Muscle of back (tissue), 11 donors: ENCODE data around the gene TMIGD2. TPM values are rescaled to one million over a fixed set of nuclear protein-coding genes. Genes with fewer than 3 reads are reported as not detected.
A peak's percentile ranks its signal among the peaks of the same experiment; 100 is the strongest.
"Not testable (repeated sequence)": the region's sequence is repeated elsewhere in the genome, so short reads cannot be mapped to it uniquely, and the experiment has no call there.

Experiments used
- DNase-seq, 3 donors: peaks; one replicate each; pipeline versions ENCODE4 v3.0.0 to v3.0.0-alpha.2; 2013
- polyA plus RNA-seq, 10 donors: library from polyadenylated mRNA; unstranded; fragments of 120-200 nt; gene quantifications; one replicate each; pipeline ENCODE4 v1.2.1, GENCODE V29; 2013; ENCODE audit not compliant: insufficient read length in 10 of 10

TMIGD2 gene
- polyA plus RNA-seq, 10 donors, result 0.28 to 1.3 (median 0.44) TPM

DNA sequence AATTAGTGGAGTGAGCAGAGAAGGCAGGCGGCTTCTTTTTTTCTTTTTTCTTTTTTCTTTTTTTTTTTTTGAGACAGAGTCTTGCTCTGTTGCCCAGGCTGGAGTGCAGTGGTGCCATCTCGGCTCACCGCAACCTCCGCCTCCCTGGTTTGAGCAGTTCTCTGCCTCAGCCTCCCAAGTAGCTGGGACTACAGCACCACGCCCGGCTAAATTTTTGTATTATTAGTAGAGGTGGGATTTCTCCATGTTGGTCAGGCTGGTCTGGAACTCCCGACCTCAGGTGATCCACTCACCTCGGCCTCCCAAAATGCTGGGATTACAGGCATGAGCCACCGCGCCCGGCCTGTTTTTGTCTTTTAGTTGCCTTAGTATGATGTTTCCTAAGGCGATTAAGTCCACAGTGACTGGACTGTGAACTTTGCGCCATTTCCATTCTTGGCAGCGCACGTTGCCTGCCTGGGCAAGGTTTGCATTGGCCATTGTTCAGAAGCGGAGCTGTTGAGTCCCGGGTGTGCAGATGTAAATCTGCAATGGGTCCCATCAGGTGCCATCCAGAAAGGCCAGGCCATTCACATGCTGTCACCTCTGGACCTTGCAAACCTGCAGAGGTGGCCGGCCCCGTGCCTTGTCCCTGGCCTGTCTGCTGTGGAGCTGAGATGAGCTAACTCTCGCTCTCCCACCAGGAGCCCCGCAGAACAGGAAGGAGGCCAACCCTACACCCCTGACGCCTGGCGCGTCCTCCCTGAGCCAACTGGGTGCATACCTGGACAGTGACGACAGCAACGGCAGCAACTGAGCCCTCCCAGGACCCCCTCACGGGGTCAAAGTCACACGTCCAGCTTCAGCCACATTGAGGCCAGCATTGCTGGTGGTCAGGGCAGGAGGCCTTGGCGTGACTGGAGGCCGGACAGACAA, 34.0 kb downstream of the TMIGD2 start:
- DNase-seq, result no peak

DNA sequence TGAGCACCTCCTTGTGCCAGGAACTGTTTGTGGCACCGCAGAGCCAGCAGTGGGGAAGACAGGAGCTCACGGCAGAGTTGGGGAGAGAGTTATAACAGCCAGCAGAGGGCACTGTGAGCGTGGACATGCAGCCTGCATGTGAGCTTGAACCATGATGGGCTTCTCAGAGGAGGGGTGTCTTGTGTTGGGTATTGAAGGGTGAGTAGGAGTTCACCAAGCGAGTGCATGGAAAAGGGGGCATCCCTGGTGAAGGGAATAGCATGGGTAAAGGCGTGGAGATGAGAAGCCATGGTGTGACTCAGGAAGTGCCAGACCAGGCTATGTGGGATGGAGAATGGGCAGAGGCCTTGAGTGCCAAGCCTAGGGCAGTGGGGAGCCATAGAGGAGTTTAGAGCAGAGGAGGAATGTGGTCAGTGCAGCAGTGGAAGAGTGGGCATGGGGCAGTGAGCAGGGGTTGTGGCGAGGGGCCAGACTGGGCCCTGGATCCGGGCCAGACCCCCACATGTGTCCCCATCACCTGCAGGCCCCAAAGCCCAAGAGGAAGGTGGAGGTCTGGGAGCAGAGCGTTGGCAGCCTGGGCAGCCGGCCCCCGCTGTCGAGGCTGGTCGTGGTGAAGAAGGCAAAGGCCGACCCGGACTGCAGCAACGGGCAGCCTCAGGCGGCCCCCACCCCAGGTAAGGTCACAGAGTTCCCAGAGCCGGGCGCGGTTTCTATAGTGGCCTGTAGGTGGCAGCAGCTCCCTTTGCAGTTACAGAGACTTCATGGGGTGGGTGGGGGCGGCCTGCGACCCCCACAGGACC, 34.9 kb downstream of the TMIGD2 start:
- peak in 2 of 3 donors; percentile 41 to 42 for DNase-seq

DNA sequence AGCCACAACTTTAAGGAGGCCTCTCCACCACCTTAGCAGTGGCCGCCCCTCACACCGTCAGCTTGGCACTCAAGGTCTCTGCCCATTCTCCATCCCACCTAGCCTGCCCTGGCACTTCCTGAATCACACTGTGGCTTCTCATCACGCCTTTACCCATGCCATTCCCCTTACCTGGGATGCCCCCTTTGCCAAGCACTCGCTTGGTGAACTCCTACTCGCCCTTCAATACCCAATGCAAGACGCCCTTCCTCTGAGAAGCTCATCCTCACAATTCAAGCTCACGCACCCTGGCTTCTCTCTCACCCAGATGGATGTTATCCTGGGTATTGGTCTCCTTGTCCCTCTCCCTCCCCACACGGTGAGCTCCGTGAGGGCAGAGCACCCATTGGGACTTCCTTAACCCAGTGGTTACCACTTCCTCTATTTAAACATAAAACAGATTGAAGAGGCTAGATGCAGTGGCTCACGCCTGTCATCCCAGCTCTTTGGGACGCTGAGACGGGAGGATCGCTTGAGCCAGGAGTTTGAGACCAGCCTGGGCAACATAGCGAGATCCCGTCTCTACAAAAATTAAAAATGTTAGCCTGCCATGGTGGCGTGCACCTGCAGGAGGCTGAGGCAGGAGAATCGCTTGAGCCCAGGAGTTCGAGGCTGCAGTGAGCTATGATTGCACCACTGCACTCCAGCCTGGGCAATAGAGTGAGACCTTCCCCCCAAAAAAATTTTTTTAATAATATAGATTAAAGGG, 35.8 kb downstream of the TMIGD2 start:
- DNase-seq, result no peak

DNA sequence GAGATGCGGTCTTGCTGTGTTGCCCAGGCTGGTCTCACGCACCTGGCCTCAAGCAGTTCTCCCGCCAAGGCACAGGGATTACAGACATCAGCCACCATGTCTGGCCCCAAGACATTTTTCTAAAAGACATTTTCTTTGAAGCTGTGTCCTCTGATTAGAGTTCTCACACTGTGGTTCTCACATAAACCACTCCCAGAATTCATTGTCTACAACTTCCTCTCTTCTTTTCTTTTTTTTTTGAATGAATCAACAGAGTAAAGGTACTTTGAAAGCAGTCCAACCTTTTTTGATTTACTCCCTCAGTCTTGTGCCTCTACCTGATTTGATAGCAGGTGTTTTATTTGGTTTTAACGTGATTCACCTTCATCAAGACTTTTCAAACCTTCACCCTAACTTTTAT, 37.4 kb downstream of the TMIGD2 start:
- DNase-seq, result no peak

DNA sequence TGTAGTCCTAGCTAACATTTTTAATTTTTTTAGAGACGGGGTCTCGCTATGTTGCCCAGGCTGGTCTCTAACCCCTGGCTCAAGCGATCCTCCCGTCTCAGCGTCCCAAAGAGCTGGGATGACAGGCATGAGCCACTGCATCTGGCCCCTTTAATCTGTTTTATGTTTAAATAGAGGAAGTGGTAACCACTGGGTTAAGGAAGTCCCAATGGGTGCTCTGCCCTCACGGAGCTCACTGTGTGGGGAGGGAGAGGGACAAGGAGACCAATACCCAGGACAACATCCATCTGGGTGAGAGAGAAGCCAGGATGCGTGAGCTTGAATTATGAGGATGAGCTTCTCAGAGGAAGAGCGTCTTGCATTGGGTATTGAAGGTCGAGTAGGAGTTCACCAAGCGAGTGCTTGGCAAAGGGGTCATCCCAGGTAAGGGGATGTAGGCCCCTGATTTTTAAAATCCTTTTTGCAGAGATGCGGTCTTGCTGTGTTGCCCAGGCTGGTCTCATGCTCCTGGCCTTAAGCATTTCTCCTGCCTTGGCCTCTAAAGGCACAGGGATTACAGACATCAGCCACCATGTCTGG, 41.5 kb downstream of the TMIGD2 start:
- DNase-seq, result no peak

DNA sequence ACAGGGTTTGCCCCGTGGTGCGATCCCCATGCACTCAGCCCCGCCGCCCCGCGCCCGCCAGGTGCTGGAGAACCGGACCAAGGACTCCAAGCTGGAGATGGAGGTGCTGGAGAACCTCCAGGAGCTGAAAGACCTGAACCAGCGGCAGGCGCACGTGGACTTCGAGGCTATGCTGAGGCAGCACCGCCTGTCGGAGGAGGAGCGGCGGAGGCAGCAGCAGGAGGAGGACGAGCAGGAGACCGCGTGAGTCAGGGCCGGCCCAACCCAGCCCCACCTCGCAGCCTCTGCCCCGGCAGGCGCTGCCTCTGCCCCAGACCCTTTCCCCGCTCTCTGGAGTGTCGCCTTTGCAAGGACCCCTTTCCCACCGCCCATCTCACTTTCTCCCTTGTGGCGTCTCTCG, 44.0 kb downstream of the TMIGD2 start:
- no peak for DNase-seq

DNA sequence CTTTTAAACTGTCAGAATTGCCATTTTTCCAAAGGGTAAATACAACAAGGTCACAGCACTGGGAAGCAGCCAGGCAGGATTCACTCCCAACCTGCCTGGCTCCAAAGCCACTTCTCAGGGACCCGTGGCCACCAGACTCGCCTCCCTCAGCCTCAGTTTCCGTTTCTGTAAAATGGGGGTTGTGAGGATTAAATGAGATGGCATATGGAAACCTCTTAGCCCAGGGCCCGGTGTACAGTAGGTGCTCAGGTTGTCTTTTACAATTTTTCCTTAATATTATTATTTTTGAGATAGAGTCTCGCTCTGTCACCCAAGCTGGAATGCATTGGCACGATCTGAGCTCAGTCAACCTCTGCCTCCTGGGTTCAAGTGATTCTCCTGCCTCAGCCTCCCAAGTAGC, 45.2 kb downstream of the TMIGD2 start:
- DNase-seq, result no peak

DNA sequence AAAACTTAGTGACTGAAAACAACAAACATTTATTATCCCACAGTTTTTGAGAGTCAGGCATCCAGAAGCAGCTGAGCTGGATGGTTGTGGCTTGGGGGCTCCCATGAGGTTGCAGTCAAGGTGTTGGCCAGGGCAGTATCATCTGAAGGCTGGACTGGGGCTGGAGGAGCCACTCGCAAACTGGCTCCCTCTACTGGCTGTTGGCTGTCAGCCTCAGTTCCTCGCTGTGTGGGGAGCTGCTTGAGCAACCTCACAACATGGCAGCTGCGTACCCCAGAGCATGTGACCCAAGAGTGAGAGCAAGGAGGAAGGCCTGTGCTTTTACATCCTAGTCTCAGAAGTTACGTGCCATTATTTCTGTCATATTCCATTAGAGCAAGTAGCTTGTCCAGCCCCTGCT, 45.6 kb downstream of the TMIGD2 start:
- DNase-seq, result no peak

DNA sequence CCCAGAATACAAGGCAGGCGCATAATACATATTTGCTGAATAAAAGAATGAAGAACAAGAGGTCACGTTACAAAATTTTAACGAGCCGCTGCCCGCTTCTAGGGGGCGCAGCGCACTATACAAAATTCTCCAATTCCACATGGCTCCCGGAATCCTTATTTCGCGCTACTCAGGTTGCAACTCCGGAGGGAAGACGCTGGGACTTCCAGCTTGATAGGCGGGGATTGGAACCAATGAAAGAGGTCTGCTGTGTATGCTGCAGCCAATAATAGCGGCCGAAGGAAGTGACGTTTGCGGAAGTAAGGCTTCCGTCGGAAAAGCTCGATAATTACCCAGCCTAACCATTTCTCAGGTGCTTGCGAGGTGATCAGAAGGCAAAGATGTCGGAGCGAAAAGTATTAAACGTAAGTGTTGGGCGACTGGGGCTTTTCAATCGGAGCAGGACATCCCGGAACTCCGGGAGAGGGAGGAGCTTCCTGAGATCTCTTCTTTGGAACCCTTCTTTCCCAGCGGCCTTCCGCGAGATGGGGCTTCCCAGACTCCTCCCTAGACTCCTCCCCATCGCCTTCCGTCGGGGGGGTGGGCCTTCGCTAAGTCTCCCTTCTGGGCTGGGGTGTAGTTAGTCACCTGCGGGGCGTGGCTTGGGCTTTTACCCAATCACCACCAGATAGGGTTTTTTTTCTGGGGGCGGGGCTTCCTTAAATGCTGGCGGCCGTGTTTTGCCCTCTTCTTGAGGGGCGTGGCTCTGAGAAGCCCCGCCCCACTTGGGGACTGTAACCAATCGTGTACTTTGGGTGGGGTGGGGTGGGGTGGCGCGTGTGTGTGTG, 55.2 kb downstream of the TMIGD2 start, which contains the start of gene YJU2:
YJU2 (plus strand) TSS at position 314 of the 827 bp plus-strand sequence; CDS start at position 381, 67 bp downstream.
- DNase-seq, result peak; percentile 99

DNA sequence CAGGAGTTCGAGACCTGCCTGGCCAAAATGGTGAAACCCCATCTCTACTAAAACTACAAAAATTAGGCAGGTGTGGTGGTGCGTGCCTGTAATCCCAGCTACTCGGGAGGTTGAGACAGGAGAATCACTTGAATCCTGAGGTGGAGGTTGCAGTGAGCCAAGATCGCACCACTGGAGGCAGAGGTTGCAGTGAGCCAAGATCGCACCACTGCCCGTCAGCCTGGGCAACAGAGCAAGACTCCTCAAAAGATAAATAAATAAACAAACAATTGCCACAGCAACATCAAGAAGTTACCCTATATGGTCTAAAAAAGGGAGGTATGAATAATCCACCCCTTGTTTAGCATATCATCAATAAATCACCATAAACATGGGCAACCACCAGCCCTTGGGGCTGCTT, 56.3 kb downstream of the TMIGD2 start:
- DNase-seq, result not testable (repeated sequence)

Other genes starting within 250 kb of the TMIGD2 start
- 1 to 10 TPM; 5.4 to 9.0 (median 8.0) TPM for gene ZBTB7A, start 235.5 kb downstream of the TMIGD2 start, polyA plus RNA-seq
- gene MAP2K2, start 178.3 kb downstream of the TMIGD2 start, polyA plus RNA-seq, result 100 to 1,000 TPM in 8 of 10 donors, 10 to 100 TPM in 2; 84.4 to 117 (median 107) TPM
- under 1 TPM in 1 of 10 donors, not detected in 9; 0.07 TPM for gene CREB3L3, start 148.8 kb downstream of the TMIGD2 start, polyA plus RNA-seq
- gene SIRT6, start 119.8 kb downstream of the TMIGD2 start, polyA plus RNA-seq, result 10 to 100 TPM in 7 of 10 donors, 1 to 10 TPM in 3; 7.6 to 16.1 (median 11.0) TPM
- 1 to 10 TPM in 5 of 10 donors, under 1 TPM in 5; 0.41 to 1.9 (median 1.1) TPM for gene ANKRD24, start 119.7 kb downstream of the TMIGD2 start, polyA plus RNA-seq
- gene EBI3, start 72.9 kb downstream of the TMIGD2 start, polyA plus RNA-seq, result under 1 TPM; 0.40 to 0.98 (median 0.70) TPM
- gene YJU2, start 55.3 kb downstream of the TMIGD2 start, polyA plus RNA-seq, result 10 to 100 TPM; 10.7 to 15.5 (median 12.0) TPM
- 100 to 1,000 TPM in 1 of 10 donors, 10 to 100 TPM in 9; 54.4 to 115 (median 82.2) TPM for gene SHD, start 23.1 kb downstream of the TMIGD2 start, polyA plus RNA-seq
- 1 to 10 TPM; 1.1 to 4.5 (median 2.0) TPM for gene FSD1, start 2.2 kb upstream of the TMIGD2 start, polyA plus RNA-seq
- gene STAP2, start 36.4 kb upstream of the TMIGD2 start, polyA plus RNA-seq, result 10 to 100 TPM in 1 of 10 donors, 1 to 10 TPM in 9; 4.4 to 13.8 (median 4.8) TPM
- 10 to 100 TPM; 10.9 to 15.9 (median 14.6) TPM for gene MPND, start 41.2 kb upstream of the TMIGD2 start, polyA plus RNA-seq
- 10 to 100 TPM; 45.0 to 80.2 (median 56.5) TPM for gene SH3GL1, start 98.2 kb upstream of the TMIGD2 start, polyA plus RNA-seq
- 10 to 100 TPM in 8 of 10 donors, 1 to 10 TPM in 2; 8.2 to 17.3 (median 12.3) TPM for gene CHAF1A, start 100.3 kb upstream of the TMIGD2 start, polyA plus RNA-seq
- 100 to 1,000 TPM in 1 of 10 donors, 10 to 100 TPM in 9; 65.4 to 103 (median 90.2) TPM for gene UBXN6, start 155.4 kb upstream of the TMIGD2 start, polyA plus RNA-seq
- gene HDGFL2, start 169.9 kb upstream of the TMIGD2 start, polyA plus RNA-seq, result 10 to 100 TPM; 47.3 to 91.9 (median 57.4) TPM
- gene PLIN4, start 216.1 kb upstream of the TMIGD2 start, polyA plus RNA-seq, result 1 to 10 TPM in 9 of 10 donors, under 1 TPM in 1; 0.68 to 9.4 (median 4.6) TPM
- 1 to 10 TPM in 9 of 10 donors, under 1 TPM in 1; 0.87 to 5.2 (median 1.5) TPM for gene PLIN5, start 232.8 kb upstream of the TMIGD2 start, polyA plus RNA-seq
- gene LRG1, start 237.6 kb upstream of the TMIGD2 start, polyA plus RNA-seq, result under 1 TPM; 0.35 to 0.98 (median 0.61) TPM